A549 (cell line): Measurements from ENCODE around the gene TUBB6.

ENCODE experiments used
- CEBPB ChIP-seq, 2 experiments: fragments of >200 bp in 1 of 2; sonication (Bioruptor Twin) in 1 of 2; formaldehyde crosslinking in 1 of 2; IDR thresholded peaks; 2 replicates each; pipeline ENCODE4 v1.6.1; 2012 to 2016
- EP300 ChIP-seq, 2 experiments: fragments of >200 bp; sonication (Bioruptor Twin); formaldehyde crosslinking; IDR thresholded peaks; 2 replicates in 1 of 2; 3 replicates in 1 of 2; pipeline ENCODE4 v1.6.1; 2016 to 2017
- FOSL2 ChIP-seq, 2 experiments: fragments of 450-650 bp in 1 of 2; fragments of >200 bp in 1 of 2; sonication (Bioruptor Twin) in 1 of 2; formaldehyde crosslinking; IDR thresholded peaks; 2 replicates each; pipeline versions ENCODE4 v1.5.0 to v1.6.1; 2016 to 2020; ENCODE audit warnings: mild to moderate bottlenecking in 1 of 2, moderate library complexity in 1 of 2
- HEYL ChIP-seq: fragments of 250-450 bp; sonication (Bioruptor Pico); IDR thresholded peaks from 2 replicates; pipeline ENCODE4 v1.8.0; 2021; ENCODE audit warnings: mild to moderate bottlenecking, moderate library complexity
- JUN ChIP-seq, 2 experiments: fragments of >200 bp; sonication (Bioruptor Twin); formaldehyde crosslinking; IDR thresholded peaks; 2 replicates in 1 of 2; 3 replicates in 1 of 2; pipeline ENCODE4 v1.6.1; 2016 to 2017
- MAX ChIP-seq: IDR thresholded peaks from 2 replicates; pipeline ENCODE4 v1.6.1; 2012
- POLR2A ChIP-seq: IDR thresholded peaks from 2 replicates; pipeline ENCODE4 v1.6.1; 2012; ENCODE audit warnings: mild to moderate bottlenecking, low read length
- RAD21 ChIP-seq, 2 experiments: fragments of >200 bp in 1 of 2; sonication (Bioruptor Twin) in 1 of 2; formaldehyde crosslinking in 1 of 2; IDR thresholded peaks in 1 of 2; conservative IDR thresholded peaks in 1 of 2; 2 replicates in 1 of 2; 3 replicates in 1 of 2; pipeline ENCODE4 v1.6.1; 2012 to 2018; ENCODE audit warnings: inconsistent platforms in 1 of 2
- RNF2 ChIP-seq: fragments of 200-600 bp; sonication (generic); IDR thresholded peaks from 2 replicates; pipeline ENCODE4 v1.6.1; 2016; ENCODE audit warnings: low read depth, mild to moderate bottlenecking, antibody characterized with exemption, moderate library complexity, borderline replicate concordance
- ZNF302 ChIP-seq: fragments of 250-450 bp; sonication (Bioruptor Pico); IDR thresholded peaks from 2 replicates; pipeline ENCODE4 v1.9.0; 2021; ENCODE audit warnings: inconsistent platforms, mild to moderate bottlenecking, moderate library complexity
- TF ChIP-seq, protein P1 (sequence below): fragments of 200-600 bp; sonication (generic); IDR thresholded peaks from 2 replicates; pipeline ENCODE4 v1.6.1; 2016; ENCODE audit warnings: antibody characterized with exemption, mild to moderate bottlenecking, moderate library complexity
- TF ChIP-seq, protein P2 (sequence below): fragments of >200 bp; sonication (Bioruptor Twin); formaldehyde crosslinking; IDR thresholded peaks from 3 replicates; pipeline ENCODE4 v1.5.1; 2016
- TF ChIP-seq, protein P3 (sequence below): fragments of >200 bp; sonication (Bioruptor Twin); formaldehyde crosslinking; IDR thresholded peaks from 3 replicates; pipeline ENCODE4 v1.6.1; 2016

- TF ChIP-seq, protein P1, sequence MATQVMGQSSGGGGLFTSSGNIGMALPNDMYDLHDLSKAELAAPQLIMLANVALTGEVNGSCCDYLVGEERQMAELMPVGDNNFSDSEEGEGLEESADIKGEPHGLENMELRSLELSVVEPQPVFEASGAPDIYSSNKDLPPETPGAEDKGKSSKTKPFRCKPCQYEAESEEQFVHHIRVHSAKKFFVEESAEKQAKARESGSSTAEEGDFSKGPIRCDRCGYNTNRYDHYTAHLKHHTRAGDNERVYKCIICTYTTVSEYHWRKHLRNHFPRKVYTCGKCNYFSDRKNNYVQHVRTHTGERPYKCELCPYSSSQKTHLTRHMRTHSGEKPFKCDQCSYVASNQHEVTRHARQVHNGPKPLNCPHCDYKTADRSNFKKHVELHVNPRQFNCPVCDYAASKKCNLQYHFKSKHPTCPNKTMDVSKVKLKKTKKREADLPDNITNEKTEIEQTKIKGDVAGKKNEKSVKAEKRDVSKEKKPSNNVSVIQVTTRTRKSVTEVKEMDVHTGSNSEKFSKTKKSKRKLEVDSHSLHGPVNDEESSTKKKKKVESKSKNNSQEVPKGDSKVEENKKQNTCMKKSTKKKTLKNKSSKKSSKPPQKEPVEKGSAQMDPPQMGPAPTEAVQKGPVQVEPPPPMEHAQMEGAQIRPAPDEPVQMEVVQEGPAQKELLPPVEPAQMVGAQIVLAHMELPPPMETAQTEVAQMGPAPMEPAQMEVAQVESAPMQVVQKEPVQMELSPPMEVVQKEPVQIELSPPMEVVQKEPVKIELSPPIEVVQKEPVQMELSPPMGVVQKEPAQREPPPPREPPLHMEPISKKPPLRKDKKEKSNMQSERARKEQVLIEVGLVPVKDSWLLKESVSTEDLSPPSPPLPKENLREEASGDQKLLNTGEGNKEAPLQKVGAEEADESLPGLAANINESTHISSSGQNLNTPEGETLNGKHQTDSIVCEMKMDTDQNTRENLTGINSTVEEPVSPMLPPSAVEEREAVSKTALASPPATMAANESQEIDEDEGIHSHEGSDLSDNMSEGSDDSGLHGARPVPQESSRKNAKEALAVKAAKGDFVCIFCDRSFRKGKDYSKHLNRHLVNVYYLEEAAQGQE: no peak
- no peak for TF ChIP-seq MAX
- TF ChIP-seq RNF2: no peak
- TF ChIP-seq HEYL (CRISPR knock-in tag): no peak
- TF ChIP-seq, protein P2, sequence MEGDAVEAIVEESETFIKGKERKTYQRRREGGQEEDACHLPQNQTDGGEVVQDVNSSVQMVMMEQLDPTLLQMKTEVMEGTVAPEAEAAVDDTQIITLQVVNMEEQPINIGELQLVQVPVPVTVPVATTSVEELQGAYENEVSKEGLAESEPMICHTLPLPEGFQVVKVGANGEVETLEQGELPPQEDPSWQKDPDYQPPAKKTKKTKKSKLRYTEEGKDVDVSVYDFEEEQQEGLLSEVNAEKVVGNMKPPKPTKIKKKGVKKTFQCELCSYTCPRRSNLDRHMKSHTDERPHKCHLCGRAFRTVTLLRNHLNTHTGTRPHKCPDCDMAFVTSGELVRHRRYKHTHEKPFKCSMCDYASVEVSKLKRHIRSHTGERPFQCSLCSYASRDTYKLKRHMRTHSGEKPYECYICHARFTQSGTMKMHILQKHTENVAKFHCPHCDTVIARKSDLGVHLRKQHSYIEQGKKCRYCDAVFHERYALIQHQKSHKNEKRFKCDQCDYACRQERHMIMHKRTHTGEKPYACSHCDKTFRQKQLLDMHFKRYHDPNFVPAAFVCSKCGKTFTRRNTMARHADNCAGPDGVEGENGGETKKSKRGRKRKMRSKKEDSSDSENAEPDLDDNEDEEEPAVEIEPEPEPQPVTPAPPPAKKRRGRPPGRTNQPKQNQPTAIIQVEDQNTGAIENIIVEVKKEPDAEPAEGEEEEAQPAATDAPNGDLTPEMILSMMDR: no peak
- no peak for TF ChIP-seq JUN (IDR thresholded peaks at IDR 0.05)
- TF ChIP-seq RAD21 (conservative IDR thresholded peaks at IDR 0.05 in 1 of 2, IDR thresholded peaks at IDR 0.05 in 1 of 2): no peak
- no peak for TF ChIP-seq POLR2A
- TF ChIP-seq EP300 (IDR thresholded peaks at IDR 0.05): no peak
- TF ChIP-seq ZNF302 (CRISPR knock-in tag): no peak
- no peak for TF ChIP-seq FOSL2 (IDR thresholded peaks at IDR 0.05)
- TF ChIP-seq FOSL2 (CRISPR knock-in tag; IDR thresholded peaks at IDR 0.05): no peak
- TF ChIP-seq, protein P3, sequence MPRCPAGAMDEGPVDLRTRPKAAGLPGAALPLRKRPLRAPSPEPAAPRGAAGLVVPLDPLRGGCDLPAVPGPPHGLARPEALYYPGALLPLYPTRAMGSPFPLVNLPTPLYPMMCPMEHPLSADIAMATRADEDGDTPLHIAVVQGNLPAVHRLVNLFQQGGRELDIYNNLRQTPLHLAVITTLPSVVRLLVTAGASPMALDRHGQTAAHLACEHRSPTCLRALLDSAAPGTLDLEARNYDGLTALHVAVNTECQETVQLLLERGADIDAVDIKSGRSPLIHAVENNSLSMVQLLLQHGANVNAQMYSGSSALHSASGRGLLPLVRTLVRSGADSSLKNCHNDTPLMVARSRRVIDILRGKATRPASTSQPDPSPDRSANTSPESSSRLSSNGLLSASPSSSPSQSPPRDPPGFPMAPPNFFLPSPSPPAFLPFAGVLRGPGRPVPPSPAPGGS: no peak
- no peak for TF ChIP-seq CEBPB (IDR thresholded peaks at IDR 0.05)
These were observed 4.9 kb downstream of the TUBB6 start for GRCh38 chr18:12312976-12313375.
